Astrocyte of the hippocampus (primary cell): ENCODE data around the gene FANCC.
A peak's percentile ranks its signal among the peaks of the same experiment; 100 is the strongest.

Experiments
- DNase-seq: peaks from one replicate; pipeline ENCODE4 v3.0.0; 2011; ENCODE audit warnings: low read depth, low spot score

The FANCC gene

GRCh38 chr9:95317119-95317892 is at the start of gene FANCC:
Gene FANCC (minus strand): TSS chr9:95317709. CDS start chr9:95249291, 68,418 bp downstream.
- DNase-seq = peak; percentile 96

- peak; percentile 32 for DNase-seq
Observed at GRCh38 chr9:95366731-95367325, 49.3 kb upstream of the FANCC start.

GRCh38 chr9:95365766-95366165 is 48.3 kb upstream of the FANCC start:
- DNase-seq = no peak

GRCh38 chr9:95363051-95363841 is 45.7 kb upstream of the FANCC start:
- DNase-seq = no peak

GRCh38 chr9:95360866-95361265 is 43.4 kb upstream of the FANCC start:
- no peak for DNase-seq

- no peak for DNase-seq
Observed at GRCh38 chr9:95357316-95357715, 39.8 kb upstream of the FANCC start.

- DNase-seq = no peak
Observed at GRCh38 chr9:95355500-95355899, 38.0 kb upstream of the FANCC start.

- DNase-seq = no peak
Observed at GRCh38 chr9:95351051-95351450, 33.5 kb upstream of the FANCC start.

- DNase-seq = no peak
Observed at GRCh38 chr9:95350266-95350665, 32.8 kb upstream of the FANCC start.

- peak; percentile 48 for DNase-seq
Observed at GRCh38 chr9:95349091-95350038, 31.9 kb upstream of the FANCC start.

- DNase-seq = no peak
Observed at GRCh38 chr9:95346021-95346420, 28.5 kb upstream of the FANCC start.

GRCh38 chr9:95344735-95345325 is 27.3 kb upstream of the FANCC start:
- DNase-seq = no peak

- no peak for DNase-seq
Observed at GRCh38 chr9:95343725-95344287, 26.3 kb upstream of the FANCC start.

GRCh38 chr9:95342571-95342970 is 25.1 kb upstream of the FANCC start:
- no peak for DNase-seq

GRCh38 chr9:95341293-95341962 is 23.9 kb upstream of the FANCC start:
- DNase-seq = peak; percentile 47

GRCh38 chr9:95338243-95338642 is 20.7 kb upstream of the FANCC start:
- no peak for DNase-seq

- no peak for DNase-seq
Observed at GRCh38 chr9:95336281-95336680, 18.8 kb upstream of the FANCC start.

GRCh38 chr9:95333426-95333825 is 15.9 kb upstream of the FANCC start:
- no peak for DNase-seq

GRCh38 chr9:95332860-95333259 is 15.4 kb upstream of the FANCC start:
- DNase-seq = no peak
